Mucosa of stomach (tissue), 1 donor: ENCODE measurements around the gene LDB1.

Experiments used
- H3K27me3 ChIP-seq: one replicate; pipeline ENCODE4 v1.7.0; 2013; ENCODE audit warnings: mild to moderate bottlenecking, low read length; ENCODE audit not compliant: control insufficient read depth, insufficient read depth
- H3K36me3 ChIP-seq: one replicate; pipeline ENCODE4 v1.7.0; 2013; ENCODE audit warnings: low read length; ENCODE audit not compliant: control insufficient read depth, insufficient read depth
- H3K4me1 ChIP-seq: one replicate; pipeline ENCODE4 v1.7.0; 2013; ENCODE audit warnings: mild to moderate bottlenecking, low read length; ENCODE audit not compliant: control insufficient read depth, insufficient read depth
- H3K4me3 ChIP-seq: one replicate; pipeline ENCODE4 v1.7.0; 2013; ENCODE audit warnings: low read length
- H3K9ac ChIP-seq: one replicate; pipeline ENCODE4 v1.7.0; 2013; ENCODE audit warnings: mild to moderate bottlenecking, low read length, moderate library complexity
- H3K9me3 ChIP-seq: one replicate; pipeline ENCODE4 v1.7.0; 2013; ENCODE audit warnings: mild to moderate bottlenecking, low read length, moderate library complexity; ENCODE audit not compliant: control insufficient read depth
- donor health status: Pancreatic carcinoma.

The LDB1 gene

GRCh38 chr10:102096449-102096848, 23.7 kb downstream of the LDB1 start:
- no peak overlapping the region for H3K4me3 ChIP-seq
- no peaks in the 10 kb centered on the region for H3K4me1 ChIP-seq
- H3K36me3 ChIP-seq: no peaks in the 10 kb centered on the region
- H3K27me3 ChIP-seq: no peaks in the 10 kb centered on the region
- H3K9ac ChIP-seq: no peak overlapping the region
- H3K9me3 ChIP-seq: no peaks in the 10 kb centered on the region

DNA sequence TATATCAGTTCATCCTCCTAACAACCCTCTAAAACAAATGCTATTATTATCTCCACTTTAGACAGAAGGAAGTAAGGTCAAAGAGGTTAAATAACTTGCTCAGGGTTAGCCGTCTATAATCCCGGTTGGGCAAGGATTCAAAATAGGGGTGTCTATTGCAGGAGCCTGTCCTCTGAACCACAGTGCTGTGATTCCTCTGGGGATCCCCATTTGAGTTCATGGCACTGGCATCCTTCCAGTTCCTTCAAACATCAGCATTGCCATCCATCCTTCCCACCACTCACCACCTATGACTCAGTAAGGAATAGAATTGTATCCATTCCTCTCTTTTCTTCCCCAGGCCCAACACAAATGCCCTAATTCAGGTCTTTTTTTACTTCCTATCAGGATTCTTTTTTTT, 29.4 kb downstream of the LDB1 start:
- H3K4me1 ChIP-seq: no peaks in the 10 kb centered on the region
- H3K9ac ChIP-seq: no peak overlapping the region
- no peaks in the 10 kb centered on the region for H3K9me3 ChIP-seq
- H3K4me3 ChIP-seq: no peak overlapping the region
- no peaks in the 10 kb centered on the region for H3K27me3 ChIP-seq
- no peaks in the 10 kb centered on the region for H3K36me3 ChIP-seq

GRCh38 chr10:102086196-102086595, 34.0 kb downstream of the LDB1 start:
- Histone ChIP-seq H3K4me1 (no peaks in the 10 kb centered on the region), H3K4me3 (no peak overlapping the region), H3K9ac (no peak overlapping the region), H3K27me3 (no peaks in the 10 kb centered on the region), H3K9me3 (no peaks in the 10 kb centered on the region), H3K36me3 (no peaks in the 10 kb centered on the region)

GRCh38 chr10:102085336-102085735, 34.8 kb downstream of the LDB1 start:
- H3K9ac ChIP-seq: no peak overlapping the region
- no peaks in the 10 kb centered on the region for H3K36me3 ChIP-seq
- no peak overlapping the region for H3K4me3 ChIP-seq
- H3K9me3 ChIP-seq: no peaks in the 10 kb centered on the region
- H3K4me1 ChIP-seq: no peaks in the 10 kb centered on the region
- no peaks in the 10 kb centered on the region for H3K27me3 ChIP-seq

GRCh38 chr10:102083541-102083940, 36.6 kb downstream of the LDB1 start:
- Histone ChIP-seq H3K9ac (no peak overlapping the region), H3K36me3 (no peaks in the 10 kb centered on the region), H3K4me1 (no peaks in the 10 kb centered on the region), H3K4me3 (no peak overlapping the region), H3K9me3 (no peaks in the 10 kb centered on the region), H3K27me3 (no peaks in the 10 kb centered on the region)

DNA sequence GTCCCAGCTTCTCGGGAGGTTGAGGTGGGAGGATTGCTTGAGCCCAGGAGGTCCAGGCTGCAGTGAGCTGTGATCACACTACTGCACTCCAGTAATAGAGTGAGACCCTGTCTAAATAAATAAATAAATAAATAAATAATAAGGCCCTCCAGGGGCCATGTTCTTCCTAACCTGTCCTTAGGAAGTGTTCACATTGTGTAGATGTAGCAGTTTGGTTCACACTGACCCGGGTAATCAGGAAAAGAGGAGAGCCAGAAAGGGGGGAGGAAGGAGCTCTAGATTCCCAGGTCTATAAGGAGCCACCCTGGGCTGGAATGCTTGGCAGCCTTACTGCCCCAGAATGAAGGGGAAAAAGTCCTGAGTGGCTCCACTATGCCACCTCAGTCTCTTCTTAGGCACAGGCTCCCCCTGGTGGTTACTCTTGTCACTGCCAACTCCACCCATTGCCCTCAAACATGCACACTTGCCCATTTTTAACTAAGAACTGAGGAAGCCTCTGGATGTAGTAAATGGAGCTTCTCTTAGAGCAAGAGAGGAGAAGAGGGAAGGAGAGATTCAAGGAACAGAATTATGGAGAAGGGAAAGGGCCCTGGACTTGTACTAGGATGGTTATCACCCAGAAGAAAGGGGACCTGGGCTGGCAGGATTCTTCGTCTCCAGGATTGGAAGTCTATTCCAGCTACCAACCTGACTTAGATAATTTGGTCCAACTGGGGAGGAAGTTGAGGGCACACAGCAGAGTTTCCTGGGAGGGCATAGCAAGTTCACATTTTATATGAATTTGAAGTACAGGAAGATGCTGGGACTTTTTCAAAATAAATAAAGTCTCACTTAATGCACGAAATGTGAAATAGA, 47.3 kb downstream of the LDB1 start:
- no peaks in the 10 kb centered on the region for H3K27me3 ChIP-seq
- H3K9me3 ChIP-seq: no peaks in the 10 kb centered on the region
- H3K36me3 ChIP-seq: peaks cover 8% of the 10 kb centered on the region
- no peak overlapping the region for H3K4me3 ChIP-seq
- H3K4me1 ChIP-seq: no peaks in the 10 kb centered on the region
- H3K9ac ChIP-seq: no peak overlapping the region

- H3K4me3 ChIP-seq: no peak overlapping the region
- peaks cover 8% of the 10 kb centered on the region for H3K36me3 ChIP-seq
Observed at GRCh38 chr10:102069071-102069470, 51.1 kb downstream of the LDB1 start.

GRCh38 chr10:102068216-102068615, 52.0 kb downstream of the LDB1 start:
- Histone ChIP-seq H3K27me3 (no peaks in the 10 kb centered on the region), H3K4me1 (peaks cover 18% of the 10 kb centered on the region), H3K9me3 (no peaks in the 10 kb centered on the region), H3K36me3 (peaks cover 8% of the 10 kb centered on the region), H3K9ac (no peak overlapping the region), H3K4me3 (no peak overlapping the region)

More at GRCh38 chr10:102069071-102069470, 51.1 kb downstream of the LDB1 start:
- no peak overlapping the region for H3K9ac ChIP-seq
- H3K9me3 ChIP-seq: no peaks in the 10 kb centered on the region
- H3K27me3 ChIP-seq: no peaks in the 10 kb centered on the region
- H3K4me1 ChIP-seq: peaks cover 18% of the 10 kb centered on the region

DNA sequence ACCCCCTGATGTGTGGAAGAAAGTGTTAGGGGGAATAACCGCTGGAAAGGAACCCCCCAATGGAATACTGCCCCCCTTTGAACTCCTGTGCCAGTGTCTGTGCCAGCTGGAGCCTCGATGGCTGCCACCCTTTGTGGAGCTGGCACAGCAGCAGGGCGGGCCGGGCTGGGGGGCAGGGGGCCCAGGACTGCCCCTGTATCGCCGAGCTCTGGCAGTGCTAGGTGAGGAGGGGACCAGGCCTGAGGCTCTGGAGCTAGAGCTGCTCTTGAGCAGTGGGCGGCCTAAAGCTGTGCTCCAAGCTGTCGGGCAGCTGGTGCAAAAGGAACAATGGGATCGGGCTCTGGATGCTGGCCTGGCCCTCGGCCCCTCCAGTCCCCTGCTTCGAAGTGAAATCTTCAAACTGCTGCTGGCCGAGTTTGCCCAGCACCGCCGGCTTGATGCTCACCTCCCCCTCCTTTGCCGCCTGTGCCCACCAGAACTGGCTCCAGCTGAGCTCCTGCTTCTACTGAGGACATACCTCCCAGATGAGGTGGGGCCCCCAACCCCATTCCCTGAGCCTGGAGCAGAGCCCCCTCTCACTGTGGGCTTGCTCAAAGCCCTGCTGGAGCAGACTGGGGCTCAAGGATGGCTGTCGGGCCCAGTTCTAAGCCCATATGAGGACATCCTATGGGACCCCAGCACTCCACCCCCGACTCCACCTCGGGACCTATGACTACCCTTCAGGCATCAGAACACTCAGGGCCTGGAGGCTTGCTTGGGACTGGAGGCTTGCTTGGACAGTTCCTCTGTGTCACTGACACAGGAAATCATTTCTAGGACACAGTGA, 52.9 kb downstream of the LDB1 start:
- Histone ChIP-seq H3K36me3 (peaks cover 8% of the 10 kb centered on the region), H3K4me3 (peak overlapping the region; percentile 16), H3K9ac (no peak overlapping the region), H3K27me3 (no peaks in the 10 kb centered on the region), H3K4me1 (peaks cover 18% of the 10 kb centered on the region), H3K9me3 (no peaks in the 10 kb centered on the region)

- peak overlapping the region; percentile 16 for H3K4me3 ChIP-seq
- H3K9me3 ChIP-seq: no peaks in the 10 kb centered on the region
- H3K9ac ChIP-seq: peak overlapping the region; percentile 92
Observed at GRCh38 chr10:102066399-102067088, 53.6 kb downstream of the LDB1 start.

DNA sequence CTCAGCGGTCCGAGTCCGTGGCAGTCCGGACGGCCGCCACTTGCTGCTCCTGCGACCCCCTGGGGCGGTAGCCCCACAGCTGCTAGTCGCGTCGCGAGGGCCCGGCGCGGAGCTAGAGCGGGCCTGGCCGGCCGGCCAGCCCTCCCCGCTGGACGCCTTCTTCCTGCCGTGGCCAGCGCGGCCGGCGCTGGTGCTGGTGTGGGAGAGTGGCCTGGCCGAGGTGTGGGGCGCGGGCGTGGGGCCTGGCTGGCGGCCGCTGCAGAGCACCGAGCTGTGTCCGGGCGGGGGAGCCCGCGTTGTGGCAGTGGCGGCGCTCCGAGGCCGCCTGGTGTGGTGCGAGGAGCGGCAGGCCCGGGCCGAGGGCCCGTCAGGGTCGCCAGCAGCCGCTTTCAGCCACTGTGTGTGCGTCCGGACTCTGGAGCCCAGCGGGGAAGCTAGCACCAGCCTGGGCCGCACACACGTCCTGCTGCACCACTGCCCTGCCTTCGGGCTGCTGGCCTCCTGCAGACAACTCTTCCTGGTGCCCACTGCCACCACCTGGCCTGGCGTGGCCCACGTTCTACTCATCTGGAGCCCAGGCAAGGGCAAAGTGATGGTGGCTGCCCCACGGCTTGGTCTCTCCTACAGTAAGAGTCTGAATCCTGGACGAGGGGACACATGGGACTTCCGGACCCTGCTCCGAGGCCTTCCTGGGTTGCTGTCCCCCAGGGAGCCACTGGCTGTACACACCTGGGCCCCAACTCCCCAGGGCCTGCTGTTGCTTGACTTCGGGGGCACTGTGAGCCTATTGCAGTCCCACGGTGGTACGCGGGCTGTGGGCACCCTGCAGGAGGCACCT, 54.4 kb downstream of the LDB1 start:
- peak overlapping the region; percentile 16 for H3K4me3 ChIP-seq
- H3K27me3 ChIP-seq: no peaks in the 10 kb centered on the region
- H3K9me3 ChIP-seq: no peaks in the 10 kb centered on the region
- peaks cover 8% of the 10 kb centered on the region for H3K36me3 ChIP-seq
- peak overlapping the region; percentile 92 for H3K9ac ChIP-seq
- H3K4me1 ChIP-seq: peaks cover 18% of the 10 kb centered on the region

More at GRCh38 chr10:102066399-102067088, 53.6 kb downstream of the LDB1 start:
- Histone ChIP-seq H3K36me3 (peaks cover 8% of the 10 kb centered on the region), H3K27me3 (no peaks in the 10 kb centered on the region), H3K4me1 (peaks cover 18% of the 10 kb centered on the region)
